HepG2 (cell line): ENCODE results near the gene CACNB4. TPM values are rescaled to one million over a fixed set of nuclear protein-coding genes. Genes with fewer than 3 reads are reported as not detected.

Experiments
- ATAC-seq: fragments of 200-7000 bp; cut with Tn5 transposase; 3 replicates; pipeline ENCODE4 v1.9.1; 2020; ENCODE audit warnings: mild to moderate bottlenecking, moderate library complexity
- BruUV-seq: library from RNA; stranded (reverse); fragments of 400-500 nt; replicated peaks from 2 replicates; lab custom pipeline; 2021; lab: Mats Ljungman, UMichigan
- CTCF ChIA-PET: fragments of 300-600 bp; formaldehyde crosslinking; extraction: SDS; loops from one replicate; lab custom pipeline; 2021; ENCODE audit warnings: low total read pairs, inconsistent platforms, low intra/inter-chr PET ratio; lab: Yijun Ruan, JAX
- POLR2A ChIA-PET: fragments of 350-600 bp; sonication (Branson Sonifier 250); formaldehyde crosslinking; loops from one replicate; lab custom pipeline; 2020; ENCODE audit warnings: antibody characterized with exemption, inconsistent platforms; lab: Yijun Ruan, JAX
- DNase-seq: peaks from one replicate; pipeline ENCODE4 v3.0.0-alpha.2; 2015; ENCODE audit warnings: low spot score
- FAIRE-seq: peaks from 3 replicates; lab custom pipeline; 2011; peaks lifted over from hg19 to GRCh38; lab: Jason Lieb, UNC
- H2AFZ ChIP-seq: one replicate; pipeline ENCODE4 v1.6.1; 2011; ENCODE audit warnings: low read length, inconsistent platforms
- H3K27ac ChIP-seq: fragments of 300-600 bp; 3 replicates; pipeline ENCODE4 v1.8.0; 2011; ENCODE audit warnings: mixed run types, mild to moderate bottlenecking, mixed read lengths, low read length, inconsistent platforms; ENCODE audit not compliant: insufficient read depth; ENCODE audit errors: extremely low read length
- H3K27me3 ChIP-seq, 2 experiments: fragments of 200-600 bp in 1 of 2; 2 replicates in 1 of 2; 3 replicates in 1 of 2; pipeline versions ENCODE4 v1.6.0 to v1.8.0; 2011; ENCODE audit warnings: low read length in 2 of 2, mild to moderate bottlenecking in 2 of 2, moderate library complexity in 2 of 2, inconsistent platforms in 1 of 2; ENCODE audit not compliant: insufficient read depth in 2 of 2, control insufficient read depth in 1 of 2
- H3K36me3 ChIP-seq, 2 experiments: fragments of 200-600 bp in 1 of 2; replicated peaks in 1 of 2; 2 replicates in 1 of 2; 3 replicates in 1 of 2; pipeline versions ENCODE4 v1.5.1 to v1.8.0; 2011; ENCODE audit warnings: low read length in 2 of 2, inconsistent platforms in 1 of 2; ENCODE audit not compliant: insufficient read depth in 2 of 2, control insufficient read depth in 1 of 2
- H3K4me1 ChIP-seq: 2 replicates; pipeline ENCODE4 v1.5.1; 2012; ENCODE audit warnings: low read length, inconsistent platforms; ENCODE audit not compliant: insufficient read depth
- H3K4me2 ChIP-seq: 2 replicates; pipeline ENCODE4 v1.6.0; 2011; ENCODE audit warnings: low read depth, low read length, inconsistent platforms
- H3K4me3 ChIP-seq, 3 experiments: fragments of 200-600 bp in 1 of 3; sonication (generic), shearing (Covaris generic) in 1 of 3; replicated peaks in 1 of 3; 2 replicates each; pipeline ENCODE4 v1.5.1; 2011 to 2016; ENCODE audit warnings: low read length in 3 of 3, inconsistent platforms in 2 of 3, low read depth in 2 of 3, mild to moderate bottlenecking in 2 of 3, control low read depth in 1 of 3, mixed read lengths in 1 of 3; ENCODE audit not compliant: insufficient read depth in 1 of 3
- H3K79me2 ChIP-seq: one replicate; pipeline ENCODE4 v1.6.1; 2011; ENCODE audit warnings: low read length, inconsistent platforms; ENCODE audit not compliant: insufficient read depth
- H3K9ac ChIP-seq: 2 replicates; pipeline ENCODE4 v1.6.0; 2011; ENCODE audit warnings: mild to moderate bottlenecking, low read depth, low read length, inconsistent platforms; ENCODE audit not compliant: insufficient read depth
- H3K9me3 ChIP-seq: 2 replicates; pipeline ENCODE4 v1.5.1; 2012; ENCODE audit warnings: mild to moderate bottlenecking, low read length
- H4K20me1 ChIP-seq: 2 replicates; pipeline ENCODE4 v1.6.0; 2011; ENCODE audit warnings: inconsistent platforms, mild to moderate bottlenecking, low read length, moderate library complexity; ENCODE audit not compliant: insufficient read depth
- ATM ChIP-seq: fragments of 450-650 bp; IDR thresholded peaks from 2 replicates; pipeline ENCODE4 v1.7.1; 2017; ENCODE audit warnings: mild to moderate bottlenecking, borderline replicate concordance
- DNMT1 ChIP-seq: sonication (generic); formaldehyde crosslinking; IDR thresholded peaks from 2 replicates; pipeline ENCODE4 v1.5.1; 2020; ENCODE audit warnings: mild to moderate bottlenecking, missing genetic modification reagents
- GLMP ChIP-seq: sonication (generic); formaldehyde crosslinking; IDR thresholded peaks from 2 replicates; pipeline ENCODE4 v1.9.0; 2021; ENCODE audit warnings: missing genetic modification reagents, mild to moderate bottlenecking, borderline replicate concordance
- SIN3A ChIP-seq: IDR thresholded peaks from 2 replicates; pipeline ENCODE4 v1.6.1; 2011; ENCODE audit warnings: low read depth, mild to moderate bottlenecking, control low read depth, low read length, borderline replicate concordance
- SRSF4 ChIP-seq: fragments of 200-400 bp; formaldehyde crosslinking; IDR thresholded peaks from one replicate; pipeline ENCODE4 v1.6.1; 2018; ENCODE audit warnings: mild to moderate bottlenecking, low read depth, low read length, moderate library complexity; ENCODE audit not compliant: poor library complexity, severe bottlenecking
- TRIM24 ChIP-seq: sonication (generic); formaldehyde crosslinking; IDR thresholded peaks from 2 replicates; pipeline ENCODE4 v1.8.0; 2022; ENCODE audit warnings: mild to moderate bottlenecking, missing genetic modification reagents
- ZBTB1 ChIP-seq: sonication (generic); formaldehyde crosslinking; IDR thresholded peaks from 2 replicates; pipeline ENCODE4 v1.4.0; 2020; ENCODE audit warnings: missing genetic modification reagents, borderline replicate concordance
- ZFP1 ChIP-seq: IDR thresholded peaks from 2 replicates; pipeline ENCODE4 v1.6.1; 2016
- ZNF232 ChIP-seq: sonication (generic); formaldehyde crosslinking; IDR thresholded peaks from 2 replicates; pipeline ENCODE4 v1.4.0; 2020; ENCODE audit warnings: missing genetic modification reagents, borderline replicate concordance
- ZNF891 ChIP-seq: sonication (generic); formaldehyde crosslinking; IDR thresholded peaks from 2 replicates; pipeline ENCODE4 v1.5.0; 2020; ENCODE audit warnings: mild to moderate bottlenecking, missing genetic modification reagents
- WGBS: methylation state at CpG from one replicate; pipeline ENCODE4 v1.1.6; 2017; ENCODE audit warnings: low lambda C conversion rate; 5-methylcytosine and 5-hydroxymethylcytosine counted together
- in situ Hi-C: cut with HindIII; loops from 2 replicates; pipeline ENCODE4 v1.10.0; 2017; ENCODE audit warnings: low pct_unique_long_range_greater_than_20kb; ENCODE audit not compliant: extremely low pct_ligation_motif_present
- intact Hi-C: fragments of 100-400 bp; cut with micrococcal nuclease; formaldehyde crosslinking; loops from one replicate; pipeline ENCODE4 v1.10.0; 2022; ENCODE audit not compliant: unreplicated experiment
- polyA plus RNA-seq, 8 experiments: library from polyadenylated mRNA; depleted of rRNA in 3 of 8; stranded (reverse) in 7 of 8; unstranded in 1 of 8; fragments of >200 nt; fragmentation: Illumina TruSeq in 4 of 8; extraction: Trizol in 4 of 8; gene quantifications; 2 replicates each; pipeline versions ENCODE4 v1.2.1 to v1.2.3, GENCODE V29; 2011 to 2016; ENCODE audit warnings: low read depth in 4 of 8, missing spikeins in 1 of 8, mixed read lengths in 1 of 8; ENCODE audit not compliant: insufficient read depth in 1 of 8
- total RNA-seq, 5 experiments: library from RNA; depleted of rRNA; stranded (reverse); fragments of >200 nt; fragmentation: Illumina TruSeq; extraction: Trizol; gene quantifications; 2 replicates each; pipeline ENCODE4 v1.2.3, GENCODE V29; 2016; ENCODE audit warnings: low read depth in 1 of 5
- TF ChIP-seq, protein P1 (sequence below): sonication (generic); formaldehyde crosslinking; IDR thresholded peaks from 2 replicates; pipeline ENCODE4 v1.8.0; 2022; ENCODE audit warnings: mild to moderate bottlenecking, missing genetic modification reagents, moderate library complexity

Gene CACNB4
- total and polyA plus RNA-seq, 2 of the 13 experiments (the other 11 are each of a cell fraction or from before 2014, with no cell fraction given): 5.1 to 14.3 TPM

DNA sequence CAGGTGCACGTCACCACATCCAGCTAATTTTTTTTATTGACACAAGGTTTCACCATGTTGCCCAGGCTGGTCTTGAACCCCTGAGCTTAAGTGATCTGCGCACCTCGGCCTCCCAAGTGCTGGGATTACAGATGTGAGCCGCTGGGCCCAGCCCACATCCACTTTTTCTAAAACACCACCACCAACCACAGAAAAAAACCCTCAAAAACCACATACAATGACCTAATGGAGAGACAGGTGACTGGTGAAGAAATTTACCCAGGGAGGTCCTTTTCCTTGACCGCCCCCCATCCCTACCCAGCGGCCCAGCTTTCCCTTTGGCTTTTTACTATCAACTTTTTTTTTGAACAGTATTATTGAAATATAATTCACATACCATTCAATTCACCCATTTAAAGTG is 47.9 kb downstream of the CACNB4 start (continued):
- TF ChIP-seq TRIM24 (CRISPR knock-in tag) (no peak), ZNF891 (CRISPR knock-in tag) (no peak), ZNF232 (CRISPR knock-in tag) (no peak)
- TF ChIP-seq, all 625 proteins: peak for 0

GRCh38 chr2:152050341-152050740 is 48.5 kb downstream of the CACNB4 start:
- Histone ChIP-seq H3K4me1 (no peaks in the 10 kb centered on the region), H3K36me3 (no peaks in the 10 kb centered on the region), H3K27ac (no peak overlapping the region), H4K20me1 (no peaks in the 10 kb centered on the region), H3K9ac (no peak overlapping the region), H3K4me3 (no peak overlapping the region), H2AFZ (no peak overlapping the region), H3K9me3 (no peaks in the 10 kb centered on the region), H3K4me2 (no peak overlapping the region), H3K79me2 (no peaks in the 10 kb centered on the region), H3K27me3 (peaks cover 0 to 21% of the 10 kb centered on the region in 2 experiments; a peak in 2 of 5 replicates)
- intact Hi-C loops (no loop called here), in situ Hi-C loops (no loop called here)
- no peak for TF ChIP-seq SRSF4
- no peak for TF ChIP-seq SIN3A
- no peak for TF ChIP-seq ZFP1 (CRISPR knock-in tag)
- TF ChIP-seq ZBTB1 (CRISPR knock-in tag): no peak
- TF ChIP-seq DNMT1: no peak
- TF ChIP-seq, protein P1, sequence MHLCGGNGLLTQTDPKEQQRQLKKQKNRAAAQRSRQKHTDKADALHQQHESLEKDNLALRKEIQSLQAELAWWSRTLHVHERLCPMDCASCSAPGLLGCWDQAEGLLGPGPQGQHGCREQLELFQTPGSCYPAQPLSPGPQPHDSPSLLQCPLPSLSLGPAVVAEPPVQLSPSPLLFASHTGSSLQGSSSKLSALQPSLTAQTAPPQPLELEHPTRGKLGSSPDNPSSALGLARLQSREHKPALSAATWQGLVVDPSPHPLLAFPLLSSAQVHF: no peak
- no peak for TF ChIP-seq ATM
- no peak for TF ChIP-seq GLMP (CRISPR knock-in tag)
- no peak for FAIRE-seq
- WGBS: 17% methylated on average over 3 of the region's 3 CpGs
- ChIA-PET POLR2A (no interaction called here), CTCF (no interaction called here)
- BruUV-seq: no TSS peak
- no peak for ATAC-seq
- no peak for DNase-seq
